HG03135 (cell line): Measurements from ENCODE around the gene SHLD1.

Experiments
- ATAC-seq: cut with Tn5 transposase; IDR thresholded peaks from one replicate; pipeline ENCODE4 v1.9.1; 2021; ENCODE audit warnings: mild to moderate bottlenecking, moderate library complexity; ENCODE audit not compliant: unreplicated experiment

The SHLD1 gene

GRCh38 chr20:5844063-5844681 is 94.0 kb downstream of the SHLD1 start:
- peak; percentile 75 for ATAC-seq

- ATAC-seq = no peak
These were observed 95.7 kb downstream of the SHLD1 start for GRCh38 chr20:5845681-5846615.

- no peak for ATAC-seq
These were observed 98.7 kb downstream of the SHLD1 start for GRCh38 chr20:5848711-5849505.

- ATAC-seq = no peak
These were observed 105.7 kb downstream of the SHLD1 start for GRCh38 chr20:5855939-5856338.

GRCh38 chr20:5859608-5860007 is 109.4 kb downstream of the SHLD1 start:
- no peak for ATAC-seq

- ATAC-seq = no peak
These were observed 112.5 kb downstream of the SHLD1 start for GRCh38 chr20:5862703-5863039.

- ATAC-seq = no peak
These were observed 113.0 kb downstream of the SHLD1 start for GRCh38 chr20:5863040-5863833.

GRCh38 chr20:5864428-5864827 is 114.2 kb downstream of the SHLD1 start:
- no peak for ATAC-seq

- ATAC-seq = no peak
These were observed 114.8 kb downstream of the SHLD1 start for GRCh38 chr20:5864873-5865587.

- no peak for ATAC-seq
These were observed 115.4 kb downstream of the SHLD1 start for GRCh38 chr20:5865604-5866003.

- no peak for ATAC-seq
These were observed 120.4 kb downstream of the SHLD1 start for GRCh38 chr20:5870568-5870981.

- no peak for ATAC-seq
These were observed 121.5 kb downstream of the SHLD1 start for GRCh38 chr20:5871459-5872410.

- ATAC-seq = no peak
These were observed 126.9 kb downstream of the SHLD1 start for GRCh38 chr20:5877128-5877527.

- ATAC-seq = no peak
These were observed 130.1 kb downstream of the SHLD1 start for GRCh38 chr20:5880326-5880725.

GRCh38 chr20:5881703-5882102 is 131.5 kb downstream of the SHLD1 start:
- no peak for ATAC-seq

- ATAC-seq = no peak
These were observed 132.0 kb downstream of the SHLD1 start for GRCh38 chr20:5882166-5882565.

- ATAC-seq = no peak
These were observed 134.5 kb downstream of the SHLD1 start for GRCh38 chr20:5884465-5885335.

GRCh38 chr20:5885866-5886265 is 135.7 kb downstream of the SHLD1 start:
- no peak for ATAC-seq
